Loucy (cell line): ENCODE measurements around the gene CDC34.

Source experiments
- H2AFZ ChIP-seq: fragments of 200-600 bp; sonication (generic); 2 replicates; pipeline ENCODE4 v1.6.0; 2016; ENCODE audit warnings: antibody characterized with exemption, mild to moderate bottlenecking, low read length, moderate library complexity
- H3F3A ChIP-seq: fragments of 200-600 bp; 2 replicates; pipeline ENCODE4 v1.6.0; 2016; ENCODE audit warnings: antibody characterized with exemption, low read depth, mild to moderate bottlenecking
- H3K27me3 ChIP-seq: fragments of 200-600 bp; sonication (generic); 2 replicates; pipeline ENCODE4 v1.6.1; 2014; ENCODE audit warnings: low read length, mild to moderate bottlenecking; ENCODE audit not compliant: insufficient read depth, poor library complexity, severe bottlenecking
- H3K36me3 ChIP-seq: fragments of 200-600 bp; sonication (generic); 2 replicates; pipeline ENCODE4 v1.6.1; 2016; ENCODE audit warnings: low read length; ENCODE audit not compliant: insufficient read depth
- H3K4me1 ChIP-seq: fragments of 200-600 bp; sonication (generic); 2 replicates; pipeline ENCODE4 v1.5.1; 2014; ENCODE audit warnings: low read length, mild to moderate bottlenecking; ENCODE audit not compliant: insufficient read depth, poor library complexity, severe bottlenecking
- H3K4me2 ChIP-seq: fragments of 200-600 bp; sonication (generic); 2 replicates; pipeline ENCODE4 v1.6.0; 2014; ENCODE audit warnings: antibody characterized with exemption, low read length, low read depth, mild to moderate bottlenecking; ENCODE audit not compliant: poor library complexity, severe bottlenecking
- H3K4me3 ChIP-seq: fragments of 200-600 bp; sonication (generic); 2 replicates; pipeline ENCODE4 v1.5.1; 2014; ENCODE audit warnings: low read length, mild to moderate bottlenecking, mixed read lengths; ENCODE audit not compliant: poor library complexity, severe bottlenecking
- H3K79me2 ChIP-seq: fragments of 200-600 bp; sonication (generic); 2 replicates; pipeline ENCODE4 v1.6.1; 2014; ENCODE audit warnings: low read length; ENCODE audit not compliant: insufficient read depth
- H3K9ac ChIP-seq: fragments of 200-600 bp; sonication (generic); 2 replicates; pipeline ENCODE4 v1.6.0; 2014; ENCODE audit warnings: mild to moderate bottlenecking, low read depth, low read length, moderate library complexity; ENCODE audit not compliant: poor library complexity, severe bottlenecking
- H3K9me2 ChIP-seq: fragments of 200-600 bp; sonication (generic); replicated peaks from 2 replicates; pipeline ENCODE4 v1.6.1; 2016; ENCODE audit warnings: low read depth, low read length, mixed read lengths
- H3K9me3 ChIP-seq: fragments of 200-600 bp; sonication (generic); 2 replicates; pipeline ENCODE4 v1.6.1; 2014; ENCODE audit warnings: mild to moderate bottlenecking, antibody characterized with exemption, low read length, low read depth; ENCODE audit not compliant: insufficient read depth
- H4K20me1 ChIP-seq: fragments of 200-600 bp; sonication (generic); 2 replicates; pipeline ENCODE4 v1.6.0; 2014; ENCODE audit warnings: antibody characterized with exemption, low read length, mild to moderate bottlenecking; ENCODE audit not compliant: insufficient read depth, poor library complexity, severe bottlenecking
- EZH2phosphoT487 ChIP-seq: fragments of 200-600 bp; IDR thresholded peaks from 2 replicates; pipeline ENCODE4 v1.6.1; 2018; ENCODE audit warnings: antibody characterized with exemption, mild to moderate bottlenecking, moderate library complexity, borderline replicate concordance
- TF ChIP-seq, protein P1 (sequence below): fragments of 200-600 bp; sonication (generic); conservative IDR thresholded peaks from 2 replicates; pipeline ENCODE4 v1.5.1; 2014; ENCODE audit warnings: mild to moderate bottlenecking, antibody characterized with exemption, low read length

Gene CDC34

DNA sequence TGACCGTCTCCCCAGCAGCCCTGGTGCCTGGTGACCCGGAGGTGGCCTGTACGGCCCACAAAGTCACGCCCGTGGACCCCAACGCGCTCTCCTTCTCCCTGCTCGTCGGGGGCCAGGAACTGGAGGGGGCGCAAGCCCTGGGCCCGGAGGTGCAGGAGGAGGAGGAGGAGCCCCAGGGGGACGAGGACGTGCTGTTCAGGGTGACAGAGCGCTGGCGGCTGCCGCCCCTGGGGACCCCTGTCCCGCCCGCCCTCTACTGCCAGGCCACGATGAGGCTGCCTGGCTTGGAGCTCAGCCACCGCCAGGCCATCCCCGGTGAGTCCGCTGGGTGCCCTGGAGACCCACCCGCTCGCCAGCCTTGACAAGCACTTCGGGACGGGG lies 33.1 kb upstream of the CDC34 start:
- Histone ChIP-seq H3K4me3 (no peak overlapping the region), H3K79me2 (no peaks in the 10 kb centered on the region), H3K9me2 (no peaks in the 10 kb centered on the region), H3K9ac (no peak overlapping the region), H3K4me1 (no peaks in the 10 kb centered on the region), H3F3A (no peaks in the 10 kb centered on the region), H3K4me2 (no peak overlapping the region), H2AFZ (no peak overlapping the region), H3K36me3 (no peaks in the 10 kb centered on the region), H4K20me1 (no peaks in the 10 kb centered on the region), H3K9me3 (no peaks in the 10 kb centered on the region), H3K27me3 (no peaks in the 10 kb centered on the region)
- TF ChIP-seq, protein P1, sequence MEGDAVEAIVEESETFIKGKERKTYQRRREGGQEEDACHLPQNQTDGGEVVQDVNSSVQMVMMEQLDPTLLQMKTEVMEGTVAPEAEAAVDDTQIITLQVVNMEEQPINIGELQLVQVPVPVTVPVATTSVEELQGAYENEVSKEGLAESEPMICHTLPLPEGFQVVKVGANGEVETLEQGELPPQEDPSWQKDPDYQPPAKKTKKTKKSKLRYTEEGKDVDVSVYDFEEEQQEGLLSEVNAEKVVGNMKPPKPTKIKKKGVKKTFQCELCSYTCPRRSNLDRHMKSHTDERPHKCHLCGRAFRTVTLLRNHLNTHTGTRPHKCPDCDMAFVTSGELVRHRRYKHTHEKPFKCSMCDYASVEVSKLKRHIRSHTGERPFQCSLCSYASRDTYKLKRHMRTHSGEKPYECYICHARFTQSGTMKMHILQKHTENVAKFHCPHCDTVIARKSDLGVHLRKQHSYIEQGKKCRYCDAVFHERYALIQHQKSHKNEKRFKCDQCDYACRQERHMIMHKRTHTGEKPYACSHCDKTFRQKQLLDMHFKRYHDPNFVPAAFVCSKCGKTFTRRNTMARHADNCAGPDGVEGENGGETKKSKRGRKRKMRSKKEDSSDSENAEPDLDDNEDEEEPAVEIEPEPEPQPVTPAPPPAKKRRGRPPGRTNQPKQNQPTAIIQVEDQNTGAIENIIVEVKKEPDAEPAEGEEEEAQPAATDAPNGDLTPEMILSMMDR, result no peak

DNA sequence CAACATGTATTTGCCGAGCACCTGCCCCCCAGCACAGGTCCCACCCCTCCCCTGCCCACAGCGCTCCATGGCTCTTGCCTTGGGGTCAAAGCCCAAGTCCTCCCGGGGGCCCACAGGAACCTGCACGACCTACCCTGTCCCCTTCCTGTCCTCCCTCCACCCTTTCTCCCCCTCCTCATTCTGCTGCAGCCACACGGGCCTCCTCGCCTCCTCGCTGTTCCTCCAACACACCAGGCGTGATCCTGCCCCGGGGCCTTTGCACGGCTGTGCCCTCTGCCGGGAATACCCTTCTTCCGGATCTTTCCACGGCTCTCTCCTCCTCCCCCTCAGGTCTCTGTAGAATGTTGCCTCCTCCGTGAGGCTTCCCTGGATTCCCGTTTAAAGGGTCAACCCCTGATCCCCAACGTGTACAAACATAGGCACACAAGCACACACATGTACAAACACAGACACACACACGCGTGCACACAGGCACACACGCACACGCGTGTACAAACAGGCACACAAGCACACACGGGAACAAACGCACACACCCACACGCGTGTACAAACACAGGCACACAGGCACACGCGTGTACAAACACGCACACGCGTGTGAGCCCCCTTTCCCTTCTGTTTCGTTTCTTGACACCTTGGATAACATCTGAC lies 32.5 kb upstream of the CDC34 start:
- Histone ChIP-seq H3K4me2 (no peak overlapping the region), H3K79me2 (no peaks in the 10 kb centered on the region)
- TF ChIP-seq, protein P1, result no peak
- TF ChIP-seq EZH2phosphoT487, result no peak

DNA sequence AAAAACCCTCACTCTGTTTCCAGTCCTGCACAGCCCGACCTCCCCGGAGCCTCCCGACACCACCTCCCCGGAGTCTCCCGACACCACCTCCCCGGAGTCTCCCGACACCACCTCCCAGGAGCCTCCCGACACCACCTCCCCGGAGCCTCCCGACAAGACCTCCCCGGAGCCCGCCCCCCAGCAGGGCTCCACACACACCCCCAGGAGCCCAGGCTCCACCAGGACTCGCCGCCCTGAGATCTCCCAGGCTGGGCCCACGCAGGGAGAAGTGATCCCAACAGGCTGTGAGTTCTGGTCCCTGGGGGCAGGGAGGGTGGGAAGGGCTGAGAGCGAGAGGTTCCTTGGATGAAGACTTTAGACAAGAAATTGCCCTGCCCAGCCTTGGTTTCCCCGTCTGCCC lies 29.9 kb upstream of the CDC34 start:
- H3K4me2 ChIP-seq, result no peak overlapping the region
- TF ChIP-seq, protein P1, result no peak
- TF ChIP-seq EZH2phosphoT487, result no peak

More for the DNA sequence above, 32.5 kb upstream of the CDC34 start:
- Histone ChIP-seq H3K4me1 (no peaks in the 10 kb centered on the region), H2AFZ (no peak overlapping the region), H3F3A (no peaks in the 10 kb centered on the region), H3K27me3 (no peaks in the 10 kb centered on the region), H3K9me2 (no peaks in the 10 kb centered on the region), H3K4me3 (no peak overlapping the region), H3K9ac (no peak overlapping the region), H3K36me3 (no peaks in the 10 kb centered on the region), H3K9me3 (no peaks in the 10 kb centered on the region), H4K20me1 (no peaks in the 10 kb centered on the region)

More for the DNA sequence above, 29.9 kb upstream of the CDC34 start:
- no peaks in the 10 kb centered on the region for H4K20me1 ChIP-seq
- H2AFZ ChIP-seq, result no peak overlapping the region
- no peaks in the 10 kb centered on the region; the same call in 1 of the 2 replicates for H3F3A ChIP-seq
- H3K79me2 ChIP-seq, result no peaks in the 10 kb centered on the region
- no peak overlapping the region for H3K9ac ChIP-seq
- no peak overlapping the region for H3K4me3 ChIP-seq
- H3K9me2 ChIP-seq, result no peaks in the 10 kb centered on the region
- H3K27me3 ChIP-seq, result no peaks in the 10 kb centered on the region
- no peaks in the 10 kb centered on the region for H3K9me3 ChIP-seq
- H3K36me3 ChIP-seq, result no peaks in the 10 kb centered on the region
- H3K4me1 ChIP-seq, result peaks cover 5% of the 10 kb centered on the region
